GM18505 (cell line): ENCODE data around the gene TCF7.

Experiments used
- ATAC-seq: cut with Tn5 transposase; IDR thresholded peaks from one replicate; pipeline ENCODE4 v1.9.1; 2021; ENCODE audit not compliant: unreplicated experiment
- POLR2A ChIP-seq: IDR thresholded peaks from 4 replicates; pipeline ENCODE4 v1.6.1; 2011; ENCODE audit warnings: borderline replicate concordance; ENCODE audit not compliant: insufficient read depth, insufficient read length; ENCODE audit errors: extremely low read depth

The TCF7 gene

DNA sequence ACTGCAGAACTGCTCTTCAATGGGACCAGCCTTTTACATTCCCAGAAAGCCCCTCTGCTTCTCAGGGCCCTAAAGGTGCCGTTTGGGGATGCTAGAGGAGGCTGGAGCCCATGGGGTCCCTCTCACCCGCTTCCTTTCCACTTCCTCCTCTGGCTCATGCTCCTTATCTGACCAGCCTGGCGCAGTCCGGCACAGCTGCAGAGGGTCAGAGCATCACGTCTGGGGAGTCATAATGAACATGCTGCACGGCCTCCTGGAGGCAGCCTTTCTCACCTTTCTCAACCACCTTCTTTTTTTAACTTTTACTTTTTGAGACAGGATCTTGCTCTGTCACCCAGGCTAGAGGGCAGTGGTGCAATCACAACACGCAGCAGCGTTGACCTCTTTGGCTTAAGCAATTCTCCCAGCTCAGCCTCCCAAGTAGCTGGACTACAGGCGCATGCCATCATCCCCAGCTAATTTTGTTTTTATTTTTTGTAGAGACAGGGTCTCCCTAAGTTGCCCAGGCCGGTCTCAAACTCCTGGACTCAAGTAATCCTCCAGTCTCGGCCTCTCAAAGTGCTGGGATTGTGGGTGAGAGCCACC is 15.1 kb upstream of the TCF7 start:
- no peak for ATAC-seq
- peak; percentile 45 for TF ChIP-seq POLR2A

- TF ChIP-seq POLR2A, result no peak
- ATAC-seq, result no peak
These were observed 14.6 kb upstream of the TCF7 start for GRCh38 chr5:134099939-134100282.

DNA sequence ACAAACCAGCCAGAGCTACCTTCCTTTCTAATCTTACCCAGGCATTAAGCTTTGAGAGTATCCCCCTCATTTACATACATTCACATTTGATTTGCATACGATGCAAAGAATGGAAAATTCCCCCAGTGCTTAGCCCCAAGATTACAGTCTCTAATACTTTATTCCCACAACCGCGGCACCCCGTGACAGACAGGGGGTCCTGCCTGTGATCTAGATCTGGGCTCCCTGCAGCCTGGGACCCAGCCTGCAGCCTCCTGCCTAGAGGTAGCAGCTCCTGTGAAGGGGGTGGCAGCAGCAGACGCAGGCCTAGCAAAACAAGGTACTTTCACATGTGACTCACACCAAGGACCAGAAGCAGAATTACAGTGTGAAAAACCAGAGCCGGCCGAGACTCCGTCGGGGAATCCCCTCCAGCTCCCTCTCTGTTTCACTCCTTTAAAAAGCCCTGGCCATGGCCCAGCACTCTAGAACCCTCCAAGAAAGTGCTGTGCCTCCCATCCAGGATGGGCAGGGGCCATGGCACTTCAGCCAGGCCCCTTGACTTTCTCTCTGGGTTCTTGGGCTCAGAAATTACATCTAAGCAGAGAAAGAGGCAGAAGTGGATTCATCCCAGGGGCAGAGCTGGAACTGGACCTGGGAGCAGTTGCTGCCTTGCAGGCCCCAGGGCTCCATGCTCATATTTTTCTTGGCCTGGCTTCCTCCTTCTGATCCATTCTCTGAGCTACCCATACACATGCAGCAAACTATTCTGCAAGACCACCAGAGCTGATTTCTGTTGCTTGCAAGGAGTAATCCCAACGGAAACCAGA is 14.0 kb upstream of the TCF7 start:
- peak; percentile 73 for ATAC-seq
- peak; percentile 64 for TF ChIP-seq POLR2A

GRCh38 chr5:134101686-134102439 is 12.6 kb upstream of the TCF7 start:
- TF ChIP-seq POLR2A, result peak; percentile 20
- no peak for ATAC-seq

- TF ChIP-seq POLR2A, result no peak
- no peak for ATAC-seq
These were observed 11.1 kb upstream of the TCF7 start for GRCh38 chr5:134103397-134103796.

- peak; percentile 40 for TF ChIP-seq POLR2A
These were observed 10.4 kb upstream of the TCF7 start for GRCh38 chr5:134103998-134104654.

GRCh38 chr5:134106991-134107701 is 7.3 kb upstream of the TCF7 start:
- no peak for ATAC-seq
- no peak for TF ChIP-seq POLR2A

More at GRCh38 chr5:134103998-134104654, 10.4 kb upstream of the TCF7 start:
- ATAC-seq, result no peak

GRCh38 chr5:134107779-134108178 is 6.7 kb upstream of the TCF7 start:
- no peak for TF ChIP-seq POLR2A
- no peak for ATAC-seq

DNA sequence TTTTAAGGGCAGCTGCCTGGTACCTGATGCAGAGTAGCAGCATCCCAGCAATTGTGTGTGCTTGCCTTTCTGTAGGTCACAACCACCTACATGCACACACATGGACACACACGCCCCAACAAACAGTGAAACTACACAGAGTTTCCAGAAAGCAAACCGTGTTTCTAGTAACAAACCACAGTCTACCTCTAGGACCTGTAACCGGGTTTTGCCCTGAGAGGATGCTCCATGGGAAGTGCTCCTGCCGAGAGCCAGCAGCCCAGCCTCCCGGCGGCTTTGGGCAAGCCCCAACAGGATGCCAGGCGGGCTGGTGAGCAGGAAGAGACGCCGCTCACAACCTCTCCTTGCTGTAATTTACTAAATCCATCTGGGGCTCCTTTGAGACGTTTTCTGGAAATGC is 4.1 kb upstream of the TCF7 start:
- TF ChIP-seq POLR2A, result no peak
- ATAC-seq, result no peak

- ATAC-seq, result no peak
- no peak for TF ChIP-seq POLR2A
These were observed 2.5 kb upstream of the TCF7 start for GRCh38 chr5:134111741-134112647.

DNA sequence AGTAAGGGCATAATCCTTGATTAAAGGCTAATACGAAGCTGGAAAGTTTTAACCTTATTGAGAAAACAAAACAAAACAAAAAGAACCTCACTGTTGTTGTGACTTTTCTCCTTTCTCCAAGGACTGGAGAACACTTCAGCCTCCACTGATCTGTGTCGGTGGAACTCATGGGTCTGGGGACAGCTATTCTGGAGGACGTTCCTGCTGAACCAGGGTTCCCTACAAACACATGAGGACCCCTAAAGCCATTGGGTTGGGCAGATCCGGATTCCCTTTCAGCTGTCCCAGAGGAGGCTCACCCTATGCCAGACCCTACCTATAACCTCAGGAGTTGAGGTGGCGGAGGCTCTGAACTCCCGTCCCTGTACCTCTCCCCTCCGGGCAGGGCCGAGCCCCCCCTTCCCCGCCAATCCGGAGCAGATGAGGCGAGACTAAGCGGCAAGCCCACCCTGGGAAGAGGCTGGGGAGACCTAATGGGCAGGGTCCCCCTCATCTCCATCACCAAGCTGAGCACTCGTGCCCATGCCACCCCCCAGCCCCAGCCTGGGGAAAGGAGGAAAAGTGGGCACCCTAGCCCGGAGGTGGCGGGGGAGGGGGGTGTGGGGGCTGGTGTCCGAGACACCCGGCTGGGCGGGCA is 1.6 kb upstream of the TCF7 start:
- no peak for ATAC-seq
- no peak for TF ChIP-seq POLR2A
